ENCODE results near the gene TAPT1.

GRCh38 chr4:16231570-16232245 lies 5.4 kb upstream of the TAPT1 start:
- no peak for TF ChIP-seq POLR2AphosphoS5 (IDR thresholded peaks at IDR 0.05)
- no peak for TF ChIP-seq CTCF (IDR thresholded peaks at IDR 0.05)
